Urinary bladder (tissue), 4 donors: ENCODE results near the gene TEKT1. TPM values are rescaled to one million over a fixed set of nuclear protein-coding genes. Genes with fewer than 3 reads are reported as not detected.
"Not testable (repeated sequence)": the region's sequence is repeated elsewhere in the genome, so short reads cannot be mapped to it uniquely, and the experiment has no call there.

Source experiments
- DNase-seq: peaks from one replicate; pipeline ENCODE4 v3.0.0-alpha.2; 2015; ENCODE audit errors: extremely low spot score
- H3K27ac ChIP-seq: one replicate; pipeline ENCODE4 v1.5.1; 2013; ENCODE audit warnings: low read depth, mild to moderate bottlenecking, moderate library complexity
- H3K36me3 ChIP-seq: one replicate; pipeline ENCODE4 v1.6.1; 2013; ENCODE audit warnings: mild to moderate bottlenecking, moderate library complexity; ENCODE audit not compliant: insufficient read depth
- H3K4me1 ChIP-seq: one replicate; pipeline ENCODE4 v1.6.1; 2013; ENCODE audit warnings: mild to moderate bottlenecking, moderate library complexity; ENCODE audit not compliant: insufficient read depth
- H3K4me3 ChIP-seq: one replicate; pipeline ENCODE4 v1.5.1; 2013; ENCODE audit warnings: low read depth, low read length
- WGBS: extraction: QIAGEN DNeasy Blood & Tissue Kit; methylation state at CpG from one replicate; pipeline ENCODE4 v1.1.7; 2013; 5-methylcytosine and 5-hydroxymethylcytosine counted together
- polyA plus RNA-seq: library from polyadenylated mRNA; stranded (reverse); fragments of 200-250 nt; gene quantifications from one replicate; pipeline ENCODE4 v1.2.3, GENCODE V29; 2013
- total RNA-seq: library from RNA; depleted of rRNA; stranded (reverse); fragments of >200 nt; gene quantifications from one replicate; pipeline ENCODE4 v1.2.3, GENCODE V29; 2014
- donor health status: healthy with polysubstance abuse.
- donor health status: healthy.

Gene TEKT1
- total and polyA plus RNA-seq, 2 donors, result not detected

GRCh38 chr17:6848545-6849179, 17.1 kb upstream of the TEKT1 start:
- H3K36me3 ChIP-seq, H3K4me1 ChIP-seq, DNase-seq, H3K27ac ChIP-seq, H3K4me3 ChIP-seq: not testable (repeated sequence)
- WGBS, result 58% methylated on average over 7 of the region's 7 CpGs

GRCh38 chr17:6846138-6846537, 14.6 kb upstream of the TEKT1 start:
- not testable (repeated sequence) for H3K4me3 ChIP-seq, H3K27ac ChIP-seq, H3K36me3 ChIP-seq, H3K4me1 ChIP-seq, DNase-seq
- 68% methylated on average over 6 of the region's 6 CpGs for WGBS

- 66% methylated on average over 4 of the region's 4 CpGs for WGBS
- not testable (repeated sequence) for DNase-seq, H3K36me3 ChIP-seq
These were observed 12.9 kb upstream of the TEKT1 start for GRCh38 chr17:6844406-6844805.

GRCh38 chr17:6843241-6843880, 11.8 kb upstream of the TEKT1 start:
- DNase-seq, result no peak
- WGBS, result 15% methylated on average over 7 of the region's 7 CpGs
- H3K4me3 ChIP-seq, result no peak overlapping the region
- H3K4me1 ChIP-seq, result no peaks in the 10 kb centered on the region
- no peak overlapping the region for H3K27ac ChIP-seq
- no peaks in the 10 kb centered on the region for H3K36me3 ChIP-seq

More at GRCh38 chr17:6844406-6844805, 12.9 kb upstream of the TEKT1 start:
- H3K4me1 ChIP-seq, H3K27ac ChIP-seq, H3K4me3 ChIP-seq: not testable (repeated sequence)

- WGBS, result 15% methylated on average over 9 of the region's 14 CpGs
These were observed 10.2 kb upstream of the TEKT1 start for GRCh38 chr17:6841769-6842168.

GRCh38 chr17:6830383-6830986, 1.0 kb downstream of the TEKT1 start:
- no peak overlapping the region for H3K27ac ChIP-seq
- WGBS, result 59% methylated on average over 7 of the region's 7 CpGs

More at GRCh38 chr17:6841769-6842168, 10.2 kb upstream of the TEKT1 start:
- H3K36me3 ChIP-seq, H3K4me1 ChIP-seq, H3K4me3 ChIP-seq, H3K27ac ChIP-seq, DNase-seq: not testable (repeated sequence)

GRCh38 chr17:6823011-6823442, 8.5 kb downstream of the TEKT1 start:
- no peak for DNase-seq
- Histone ChIP-seq H3K4me1 (no peaks in the 10 kb centered on the region), H3K27ac (no peak overlapping the region), H3K36me3 (no peaks in the 10 kb centered on the region), H3K4me3 (no peak overlapping the region)

More at GRCh38 chr17:6830383-6830986, 1.0 kb downstream of the TEKT1 start:
- Histone ChIP-seq H3K4me3 (no peak overlapping the region), H3K4me1 (no peaks in the 10 kb centered on the region), H3K36me3 (no peaks in the 10 kb centered on the region)
- no peak for DNase-seq

GRCh38 chr17:6818938-6819337, 12.6 kb downstream of the TEKT1 start:
- Histone ChIP-seq H3K4me3 (no peak overlapping the region), H3K36me3 (no peaks in the 10 kb centered on the region), H3K4me1 (no peaks in the 10 kb centered on the region), H3K27ac (no peak overlapping the region)
- WGBS, result 93% methylated on average over 3 of the region's 3 CpGs
- no peak for DNase-seq

- H3K36me3 ChIP-seq, H3K27ac ChIP-seq, DNase-seq, H3K4me3 ChIP-seq, H3K4me1 ChIP-seq: not testable (repeated sequence)
- 80% methylated on average over 3 of the region's 3 CpGs for WGBS
These were observed 15.2 kb downstream of the TEKT1 start for GRCh38 chr17:6816368-6816767.

- no peaks in the 10 kb centered on the region for H3K4me1 ChIP-seq
- H3K4me3 ChIP-seq, result no peak overlapping the region
- no peak for DNase-seq
- no peak overlapping the region for H3K27ac ChIP-seq
- no peaks in the 10 kb centered on the region for H3K36me3 ChIP-seq
- 88% methylated on average over 10 of the region's 10 CpGs for WGBS
These were observed 15.8 kb downstream of the TEKT1 start for GRCh38 chr17:6815775-6816174.

- 60% methylated on average over 9 of the region's 9 CpGs for WGBS
These were observed 19.2 kb downstream of the TEKT1 start for GRCh38 chr17:6812295-6812694.

GRCh38 chr17:6811510-6811909, 20.0 kb downstream of the TEKT1 start:
- Histone ChIP-seq H3K36me3 (no peaks in the 10 kb centered on the region), H3K4me3 (no peak overlapping the region), H3K4me1 (no peaks in the 10 kb centered on the region), H3K27ac (no peak overlapping the region)
- WGBS, result 85% methylated on average over 9 of the region's 9 CpGs
- DNase-seq, result no peak

More at GRCh38 chr17:6812295-6812694, 19.2 kb downstream of the TEKT1 start:
- H3K4me1 ChIP-seq, result no peaks in the 10 kb centered on the region
- DNase-seq, result no peak
- no peak overlapping the region for H3K27ac ChIP-seq
- H3K4me3 ChIP-seq, result no peak overlapping the region
- no peaks in the 10 kb centered on the region for H3K36me3 ChIP-seq

GRCh38 chr17:6800422-6801027, 31.0 kb downstream of the TEKT1 start:
- Histone ChIP-seq H3K27ac (no peak overlapping the region), H3K36me3 (no peaks in the 10 kb centered on the region), H3K4me3 (no peak overlapping the region), H3K4me1 (no peaks in the 10 kb centered on the region)
- DNase-seq, result no peak
- WGBS, result 85% methylated on average over 13 of the region's 13 CpGs

- 63% methylated on average over 6 of the region's 6 CpGs for WGBS
- Histone ChIP-seq H3K4me3 (no peak overlapping the region), H3K4me1 (no peaks in the 10 kb centered on the region), H3K27ac (no peak overlapping the region), H3K36me3 (no peaks in the 10 kb centered on the region)
- DNase-seq, result no peak
These were observed 31.8 kb downstream of the TEKT1 start for GRCh38 chr17:6799738-6800137.
